IMR-90 (cell line): Measurements from ENCODE around the gene CSF2RB.

ENCODE experiments used
- CHD1 ChIP-seq: IDR thresholded peaks from 2 replicates; pipeline ENCODE4 v1.6.1; 2012; ENCODE audit warnings: low read depth, low read length, improper control_type of control experiment
- MXI1 ChIP-seq: IDR thresholded peaks from 2 replicates; pipeline ENCODE4 v1.6.1; 2012; ENCODE audit warnings: low read depth, mild to moderate bottlenecking, low read length, moderate library complexity, borderline replicate concordance
- POLR2A ChIP-seq: IDR thresholded peaks from 2 replicates; pipeline ENCODE4 v1.6.1; 2012; ENCODE audit warnings: mild to moderate bottlenecking, low read depth, low read length
- RAD21 ChIP-seq: IDR thresholded peaks from 2 replicates; pipeline ENCODE4 v1.6.1; 2012; ENCODE audit warnings: low read length, improper control_type of control experiment
- RCOR1 ChIP-seq: IDR thresholded peaks from 2 replicates; pipeline ENCODE4 v1.6.1; 2012; ENCODE audit warnings: mild to moderate bottlenecking, low read length, improper control_type of control experiment; ENCODE audit not compliant: insufficient replicate concordance
- RFX5 ChIP-seq: IDR thresholded peaks from 2 replicates; pipeline ENCODE4 v1.8.0; 2012; ENCODE audit warnings: low read depth, mild to moderate bottlenecking, low read length, moderate library complexity
- SMC3 ChIP-seq: fragments of 150-350 bp; IDR thresholded peaks from 2 replicates; pipeline ENCODE4 v1.6.1; 2016; ENCODE audit warnings: low read depth, mild to moderate bottlenecking, antibody characterized with exemption, low read length, moderate library complexity
- TF ChIP-seq, protein P1 (sequence below): conservative IDR thresholded peaks from 2 replicates; pipeline ENCODE4 v1.5.1; 2012; ENCODE audit warnings: mild to moderate bottlenecking, low read depth, low read length, improper control_type of control experiment
- TF ChIP-seq, protein P2 (sequence below): fragments of 150-350 bp; IDR thresholded peaks from 2 replicates; pipeline ENCODE4 v1.6.1; 2016; ENCODE audit warnings: low read depth, mild to moderate bottlenecking, low read length, moderate library complexity, borderline replicate concordance
- TF ChIP-seq, protein P3 (sequence below): fragments of 150-350 bp; IDR thresholded peaks from 2 replicates; pipeline ENCODE4 v1.6.1; 2017; ENCODE audit warnings: mild to moderate bottlenecking, antibody characterized with exemption, low read length, low read depth

DNA sequence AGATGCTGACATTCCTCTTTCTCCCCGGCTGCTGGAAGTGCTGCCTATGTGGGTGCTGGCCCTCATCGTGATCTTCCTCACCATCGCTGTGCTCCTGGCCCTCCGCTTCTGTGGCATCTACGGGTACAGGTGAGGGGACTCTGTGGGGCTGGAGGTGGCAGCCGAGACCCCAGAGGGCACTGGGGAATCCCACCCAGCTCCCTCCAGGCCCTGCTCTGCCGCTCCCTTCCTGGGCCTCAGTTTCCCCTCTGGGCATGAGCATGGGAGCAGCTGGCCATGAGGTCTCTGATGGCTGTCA lies 21.8 kb downstream of the CSF2RB start:
- TF ChIP-seq CHD1 (no peak), POLR2A (no peak), RAD21 (no peak), SMC3 (no peak), RCOR1 (no peak), MXI1 (no peak), RFX5 (no peak)
- TF ChIP-seq, protein P1, sequence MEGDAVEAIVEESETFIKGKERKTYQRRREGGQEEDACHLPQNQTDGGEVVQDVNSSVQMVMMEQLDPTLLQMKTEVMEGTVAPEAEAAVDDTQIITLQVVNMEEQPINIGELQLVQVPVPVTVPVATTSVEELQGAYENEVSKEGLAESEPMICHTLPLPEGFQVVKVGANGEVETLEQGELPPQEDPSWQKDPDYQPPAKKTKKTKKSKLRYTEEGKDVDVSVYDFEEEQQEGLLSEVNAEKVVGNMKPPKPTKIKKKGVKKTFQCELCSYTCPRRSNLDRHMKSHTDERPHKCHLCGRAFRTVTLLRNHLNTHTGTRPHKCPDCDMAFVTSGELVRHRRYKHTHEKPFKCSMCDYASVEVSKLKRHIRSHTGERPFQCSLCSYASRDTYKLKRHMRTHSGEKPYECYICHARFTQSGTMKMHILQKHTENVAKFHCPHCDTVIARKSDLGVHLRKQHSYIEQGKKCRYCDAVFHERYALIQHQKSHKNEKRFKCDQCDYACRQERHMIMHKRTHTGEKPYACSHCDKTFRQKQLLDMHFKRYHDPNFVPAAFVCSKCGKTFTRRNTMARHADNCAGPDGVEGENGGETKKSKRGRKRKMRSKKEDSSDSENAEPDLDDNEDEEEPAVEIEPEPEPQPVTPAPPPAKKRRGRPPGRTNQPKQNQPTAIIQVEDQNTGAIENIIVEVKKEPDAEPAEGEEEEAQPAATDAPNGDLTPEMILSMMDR, result no peak
- TF ChIP-seq, protein P2, sequence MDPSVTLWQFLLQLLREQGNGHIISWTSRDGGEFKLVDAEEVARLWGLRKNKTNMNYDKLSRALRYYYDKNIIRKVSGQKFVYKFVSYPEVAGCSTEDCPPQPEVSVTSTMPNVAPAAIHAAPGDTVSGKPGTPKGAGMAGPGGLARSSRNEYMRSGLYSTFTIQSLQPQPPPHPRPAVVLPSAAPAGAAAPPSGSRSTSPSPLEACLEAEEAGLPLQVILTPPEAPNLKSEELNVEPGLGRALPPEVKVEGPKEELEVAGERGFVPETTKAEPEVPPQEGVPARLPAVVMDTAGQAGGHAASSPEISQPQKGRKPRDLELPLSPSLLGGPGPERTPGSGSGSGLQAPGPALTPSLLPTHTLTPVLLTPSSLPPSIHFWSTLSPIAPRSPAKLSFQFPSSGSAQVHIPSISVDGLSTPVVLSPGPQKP, result no peak
- TF ChIP-seq, protein P3, sequence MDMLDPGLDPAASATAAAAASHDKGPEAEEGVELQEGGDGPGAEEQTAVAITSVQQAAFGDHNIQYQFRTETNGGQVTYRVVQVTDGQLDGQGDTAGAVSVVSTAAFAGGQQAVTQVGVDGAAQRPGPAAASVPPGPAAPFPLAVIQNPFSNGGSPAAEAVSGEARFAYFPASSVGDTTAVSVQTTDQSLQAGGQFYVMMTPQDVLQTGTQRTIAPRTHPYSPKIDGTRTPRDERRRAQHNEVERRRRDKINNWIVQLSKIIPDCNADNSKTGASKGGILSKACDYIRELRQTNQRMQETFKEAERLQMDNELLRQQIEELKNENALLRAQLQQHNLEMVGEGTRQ, result no peak
